ENCODE data around the gene ARID3B. TPM values are rescaled to one million over a fixed set of nuclear protein-coding genes. Genes with fewer than 3 reads are reported as not detected.
"Not testable (repeated sequence)": the region's sequence is repeated elsewhere in the genome, so short reads cannot be mapped to it uniquely, and the experiment has no call there.

The ARID3B gene
- total RNA-seq, 3 donors from 2014 or later, result 5.2 to 6.0 (median 5.9) TPM

DNA sequence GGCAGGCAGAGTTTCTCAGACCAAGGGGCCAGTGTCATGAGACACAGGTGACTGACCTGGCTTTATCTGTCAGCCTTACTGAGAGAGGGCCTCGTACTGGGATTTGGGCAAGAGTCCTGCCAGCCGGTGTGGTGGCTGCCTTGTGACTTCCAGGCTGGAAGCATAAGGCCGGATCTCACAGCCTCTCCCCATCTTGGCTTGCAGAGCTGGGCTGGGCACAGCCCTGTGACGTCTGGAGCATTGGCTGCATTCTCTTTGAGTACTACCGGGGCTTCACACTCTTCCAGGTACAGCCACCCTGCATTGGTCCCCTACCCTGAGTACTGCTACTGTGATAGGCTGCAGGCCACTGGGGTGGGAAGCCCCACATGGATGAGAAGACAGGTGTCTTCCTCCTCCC lies 86.7 kb downstream of the ARID3B start:
- no peak for DNase-seq (ENCODE audit: low spot score in 2 of 2)
- Histone ChIP-seq H3K27me3 (no peaks in the 10 kb centered on the region), H3K4me3 (no peak overlapping the region), H3K27ac (no peak overlapping the region), H3K4me1 (no peaks in the 10 kb centered on the region), H3K9me3 (no peaks in the 10 kb centered on the region), H3K36me3 (peaks cover 19% of the 10 kb centered on the region)
- TF ChIP-seq POLR2AphosphoS5 (IDR thresholded peaks at IDR 0.05) (no peak), POLR2A (IDR thresholded peaks at IDR 0.05) (no peak)
- TF ChIP-seq, protein P1, sequence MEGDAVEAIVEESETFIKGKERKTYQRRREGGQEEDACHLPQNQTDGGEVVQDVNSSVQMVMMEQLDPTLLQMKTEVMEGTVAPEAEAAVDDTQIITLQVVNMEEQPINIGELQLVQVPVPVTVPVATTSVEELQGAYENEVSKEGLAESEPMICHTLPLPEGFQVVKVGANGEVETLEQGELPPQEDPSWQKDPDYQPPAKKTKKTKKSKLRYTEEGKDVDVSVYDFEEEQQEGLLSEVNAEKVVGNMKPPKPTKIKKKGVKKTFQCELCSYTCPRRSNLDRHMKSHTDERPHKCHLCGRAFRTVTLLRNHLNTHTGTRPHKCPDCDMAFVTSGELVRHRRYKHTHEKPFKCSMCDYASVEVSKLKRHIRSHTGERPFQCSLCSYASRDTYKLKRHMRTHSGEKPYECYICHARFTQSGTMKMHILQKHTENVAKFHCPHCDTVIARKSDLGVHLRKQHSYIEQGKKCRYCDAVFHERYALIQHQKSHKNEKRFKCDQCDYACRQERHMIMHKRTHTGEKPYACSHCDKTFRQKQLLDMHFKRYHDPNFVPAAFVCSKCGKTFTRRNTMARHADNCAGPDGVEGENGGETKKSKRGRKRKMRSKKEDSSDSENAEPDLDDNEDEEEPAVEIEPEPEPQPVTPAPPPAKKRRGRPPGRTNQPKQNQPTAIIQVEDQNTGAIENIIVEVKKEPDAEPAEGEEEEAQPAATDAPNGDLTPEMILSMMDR (IDR thresholded peaks at IDR 0.05), result no peak
- intact Hi-C loops (cut with DNase I; ENCODE audit: low total_unique reads), result no loop called here

DNA sequence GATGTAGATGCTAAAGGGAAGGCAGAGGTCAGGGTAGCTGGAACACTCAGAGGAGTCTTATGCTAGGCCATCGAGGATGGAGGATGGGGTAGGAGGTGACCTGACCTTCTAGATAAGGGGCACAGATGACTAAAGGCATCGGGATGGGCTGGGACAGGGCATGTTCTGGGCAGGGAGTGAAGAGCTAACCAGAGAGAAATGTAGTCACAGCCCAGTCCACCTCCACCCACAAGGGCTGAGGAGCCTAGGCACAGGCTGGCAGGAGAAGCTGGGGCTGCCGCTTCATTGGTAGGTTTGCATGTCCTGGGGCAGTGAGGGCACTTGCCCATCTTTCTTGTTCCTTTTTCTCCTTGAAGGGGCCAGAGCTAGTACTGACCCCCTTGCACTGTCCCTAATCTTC lies 87.2 kb downstream of the ARID3B start:
- peaks cover 19% of the 10 kb centered on the region for H3K36me3 ChIP-seq
- no peak overlapping the region for H3K4me3 ChIP-seq
- H3K9me3 ChIP-seq, result no peaks in the 10 kb centered on the region
- no peak for TF ChIP-seq POLR2AphosphoS5 (IDR thresholded peaks at IDR 0.05)
- TF ChIP-seq POLR2A (IDR thresholded peaks at IDR 0.05), result no peak
- TF ChIP-seq, protein P1 (IDR thresholded peaks at IDR 0.05), result no peak
- no peaks in the 10 kb centered on the region for H3K4me1 ChIP-seq
- no peak overlapping the region for H3K27ac ChIP-seq
- no peaks in the 10 kb centered on the region for H3K27me3 ChIP-seq
- DNase-seq (ENCODE audit: low spot score in 2 of 2), result no peak
- intact Hi-C loops (cut with DNase I; ENCODE audit: low total_unique reads), result no loop called here

DNA sequence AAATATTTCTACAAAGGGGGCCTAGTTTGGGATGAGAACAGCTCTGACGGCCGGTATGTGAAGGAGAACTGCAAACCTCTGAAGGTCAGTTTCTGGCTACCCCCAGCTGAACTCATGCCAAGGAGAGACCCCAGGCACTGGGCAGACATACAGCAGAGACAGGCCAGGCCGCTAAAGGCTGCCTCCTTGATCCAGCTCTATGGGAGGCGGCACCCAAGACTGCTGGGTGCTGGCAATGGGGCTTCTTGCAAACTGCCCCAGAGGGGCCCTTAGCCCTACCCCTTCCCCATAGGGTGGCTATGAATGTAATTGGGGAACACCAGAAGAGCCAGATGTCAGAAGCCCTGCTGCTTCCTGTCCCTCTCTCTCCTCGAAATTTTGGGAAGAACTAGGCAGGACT lies 87.9 kb downstream of the ARID3B start:
- intact Hi-C loops (cut with DNase I; ENCODE audit: low total_unique reads), result no loop called here
- Histone ChIP-seq H3K27ac (no peak overlapping the region), H3K4me3 (no peak overlapping the region), H3K27me3 (no peaks in the 10 kb centered on the region), H3K4me1 (no peaks in the 10 kb centered on the region), H3K9me3 (no peaks in the 10 kb centered on the region), H3K36me3 (peaks cover 19% of the 10 kb centered on the region)
- TF ChIP-seq, protein P1 (IDR thresholded peaks at IDR 0.05), result no peak
- TF ChIP-seq POLR2A (IDR thresholded peaks at IDR 0.05) (no peak), POLR2AphosphoS5 (IDR thresholded peaks at IDR 0.05) (no peak)
- DNase-seq (ENCODE audit: low spot score in 2 of 2), result no peak

DNA sequence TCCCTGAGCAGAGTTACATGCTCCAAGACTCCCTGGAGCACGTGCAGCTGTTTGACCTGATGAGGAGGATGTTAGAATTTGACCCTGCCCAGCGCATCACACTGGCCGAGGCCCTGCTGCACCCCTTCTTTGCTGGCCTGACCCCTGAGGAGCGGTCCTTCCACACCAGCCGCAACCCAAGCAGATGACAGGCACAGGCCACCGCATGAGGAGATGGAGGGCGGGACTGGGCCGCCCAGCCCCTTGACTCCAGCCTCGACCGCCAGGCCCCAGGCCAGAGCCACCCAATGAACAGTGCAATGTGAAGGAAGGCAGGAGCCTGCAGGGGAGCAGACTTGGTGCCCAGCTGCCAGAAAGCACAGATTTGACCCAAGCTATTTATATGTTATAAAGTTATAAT lies 88.7 kb downstream of the ARID3B start:
- not testable (repeated sequence) for H3K27me3 ChIP-seq; H3K9me3 ChIP-seq; H3K4me3 ChIP-seq; DNase-seq (ENCODE audit: low spot score in 2 of 2); H3K4me1 ChIP-seq; H3K27ac ChIP-seq
- peaks cover 18% of the 10 kb centered on the region for H3K36me3 ChIP-seq
- intact Hi-C loops (cut with DNase I; ENCODE audit: low total_unique reads), result loop anchor here (5.0 kb wide), 1 partner anchor 133 kb away; no protein-coding TSS in a partner anchor

DNA sequence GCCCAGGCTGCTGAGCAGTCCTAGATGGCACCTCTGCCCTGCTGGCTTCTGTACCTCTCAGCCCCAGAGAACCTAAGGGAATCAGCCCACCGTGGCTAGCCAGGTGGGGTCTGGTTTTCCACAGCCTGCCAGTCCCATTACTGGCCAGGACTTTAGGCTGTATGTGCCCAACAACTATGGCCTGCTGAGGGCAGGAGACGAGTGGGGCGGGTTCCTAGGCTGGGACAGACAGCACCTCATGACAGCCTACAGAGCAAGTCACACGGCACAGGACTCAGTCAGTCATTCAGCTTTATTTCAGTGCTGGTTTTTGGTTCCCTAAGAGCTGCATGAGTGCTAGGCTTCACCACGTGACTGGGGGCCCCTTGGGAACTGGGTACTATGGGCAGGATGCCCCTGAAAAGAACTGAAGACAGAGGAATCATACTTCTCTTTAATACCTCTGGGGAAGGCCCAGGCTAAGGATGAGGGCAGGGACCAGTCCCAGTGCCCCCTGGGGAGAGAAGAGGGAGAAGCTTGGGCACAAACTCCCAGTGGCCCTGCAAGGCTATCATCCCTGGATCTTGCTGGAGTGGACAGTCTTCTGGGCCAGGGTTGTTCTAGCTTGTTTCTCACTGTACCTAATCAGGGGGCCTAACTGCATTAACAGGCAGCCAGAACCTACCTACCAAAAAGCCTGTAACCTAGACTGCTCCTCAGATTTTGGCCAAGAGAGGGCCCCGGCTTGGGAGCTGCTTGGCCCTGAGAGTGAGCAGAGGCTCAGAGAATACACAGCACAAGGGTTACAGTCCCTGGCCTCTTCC lies 89.5 kb downstream of the ARID3B start:
- DNase-seq (ENCODE audit: low spot score in 2 of 2), result no peak
- no peaks in the 10 kb centered on the region for H3K9me3 ChIP-seq
- intact Hi-C loops (cut with DNase I; ENCODE audit: low total_unique reads), result loop anchor here (5.0 kb wide), 1 partner anchor 132 kb away; no protein-coding TSS in a partner anchor
- peaks cover 10% of the 10 kb centered on the region for H3K36me3 ChIP-seq
- H3K4me3 ChIP-seq, result no peak overlapping the region
- no peaks in the 10 kb centered on the region for H3K4me1 ChIP-seq
- TF ChIP-seq POLR2A (IDR thresholded peaks at IDR 0.05) (no peak), POLR2AphosphoS5 (IDR thresholded peaks at IDR 0.05) (no peak)
- TF ChIP-seq, protein P1 (IDR thresholded peaks at IDR 0.05), result no peak
- no peaks in the 10 kb centered on the region for H3K27me3 ChIP-seq
- H3K27ac ChIP-seq, result no peak overlapping the region

Measured in breast epithelium (tissue), 4 donors.